ENCODE results near the gene SSBP3. TPM values are rescaled to one million over a fixed set of nuclear protein-coding genes. Genes with fewer than 3 reads are reported as not detected.

SSBP3 gene
- total and polyA plus RNA-seq, 9 donors, result 41.2 to 247 (median 156) TPM

GRCh38 chr1:54297596-54298283, 108.5 kb downstream of the SSBP3 start:
- whole genome bisulfite sequencing, 3 donors, result 80 to 84% (median 80%) methylated on average over 6 of the region's 6 CpGs

GRCh38 chr1:54296666-54297065, 109.5 kb downstream of the SSBP3 start:
- no peaks in the 10 kb centered on the region for H3K36me3 ChIP-seq
- no peak overlapping the region for H3K4me3 ChIP-seq
- H3K9me3 ChIP-seq, result no peaks in the 10 kb centered on the region
- peak overlapping the region in 1 of 2 donors; percentile 13 for H3K27ac ChIP-seq
- H3K27me3 ChIP-seq, result no peaks in the 10 kb centered on the region
- peaks cover 69% of the 10 kb centered on the region for H3K4me1 ChIP-seq (ENCODE audit: insufficient read depth)
- intact Hi-C loops (cut with DNase I), result no loop called here
- TF ChIP-seq EP300 (IDR thresholded peaks at IDR 0.05) (no peak), POLR2A (IDR thresholded peaks at IDR 0.05) (no peak), CTCF (IDR thresholded peaks at IDR 0.05) (no peak)
- no peak for DNase-seq
- WGBS, 3 donors, result 83 to 85% (median 85%) methylated on average over 5 of the region's 5 CpGs

More at GRCh38 chr1:54297596-54298283, 108.5 kb downstream of the SSBP3 start:
- no peaks in the 10 kb centered on the region for H3K9me3 ChIP-seq
- TF ChIP-seq POLR2A (IDR thresholded peaks at IDR 0.05) (no peak), CTCF (IDR thresholded peaks at IDR 0.05) (no peak)
- peak overlapping the region; percentile 22 to 61 for H3K27ac ChIP-seq
- intact Hi-C loops (cut with DNase I), result no loop called here
- no peak for DNase-seq
- peaks cover 68% of the 10 kb centered on the region for H3K4me1 ChIP-seq (ENCODE audit: insufficient read depth)
- H3K36me3 ChIP-seq, result no peaks in the 10 kb centered on the region
- no peak overlapping the region for H3K4me3 ChIP-seq
- no peaks in the 10 kb centered on the region for H3K27me3 ChIP-seq

GRCh38 chr1:54294887-54295286, 111.3 kb downstream of the SSBP3 start:
- intact Hi-C loops (cut with DNase I), result loop anchor here in 1 of 4 donors (5.0 kb wide), 1 partner anchor 32 kb away; no protein-coding TSS in a partner anchor
- Histone ChIP-seq H3K4me3 (no peak overlapping the region), H3K9me3 (no peaks in the 10 kb centered on the region), H3K36me3 (no peaks in the 10 kb centered on the region), H3K27me3 (no peaks in the 10 kb centered on the region), H3K27ac (peak overlapping the region in 1 of 2 donors; percentile 21), H3K4me1 (ENCODE audit: insufficient read depth) (peaks cover 72% of the 10 kb centered on the region)
- 65 to 75% (median 70%) methylated on average over 6 of the region's 6 CpGs for WGBS, 3 donors
- TF ChIP-seq POLR2A (IDR thresholded peaks at IDR 0.05), result no peak
- no peak for TF ChIP-seq EP300 (IDR thresholded peaks at IDR 0.05)
- TF ChIP-seq CTCF (IDR thresholded peaks at IDR 0.05), result no peak
- peak in 1 of 5 donors; percentile 21 for DNase-seq

GRCh38 chr1:54292002-54292911, 113.9 kb downstream of the SSBP3 start:
- no peak overlapping the region for H3K4me3 ChIP-seq
- H3K4me1 ChIP-seq (ENCODE audit: insufficient read depth), result peaks cover 64% of the 10 kb centered on the region
- WGBS, 3 donors, result 62 to 70% (median 66%) methylated on average over 10 of the region's 10 CpGs
- H3K9me3 ChIP-seq, result no peaks in the 10 kb centered on the region
- TF ChIP-seq CTCF (IDR thresholded peaks at IDR 0.05) (no peak), EP300 (IDR thresholded peaks at IDR 0.05) (no peak), POLR2A (IDR thresholded peaks at IDR 0.05) (no peak)
- intact Hi-C loops (cut with DNase I), result loop anchor here in 1 of 4 donors (5.0 kb wide), 1 partner anchor 35 kb away; no protein-coding TSS in a partner anchor
- DNase-seq, result no peak
- no peaks in the 10 kb centered on the region for H3K27me3 ChIP-seq
- H3K36me3 ChIP-seq, result no peaks in the 10 kb centered on the region
- peak overlapping the region; percentile 14 to 40 for H3K27ac ChIP-seq
